ENCODE measurements around the gene KCNC1.

GRCh38 chr11:17744151-17744940 is 9.8 kb downstream of the KCNC1 start:
- TF ChIP-seq EZH2 (IDR thresholded peaks at IDR 0.05): no peak
- TF ChIP-seq POLR2AphosphoS5 (IDR thresholded peaks at IDR 0.05; ENCODE audit: borderline replicate concordance, low read depth, low read length): no peak
- TF ChIP-seq FOXP2 (optimal IDR thresholded peaks at IDR 0.05; ENCODE audit: control extremely low read depth, extremely low read length, insufficient read depth): no peak

All from SK-N-MC (cell line).